NB4 (cell line): ENCODE results near the gene CHI3L2.

Experiments
- DNase-seq: peaks from one replicate; pipeline ENCODE4 v3.0.0; 2010; ENCODE audit warnings: low read depth
- H3K4me3 ChIP-seq: one replicate; pipeline ENCODE4 v1.5.1; 2011; ENCODE audit warnings: mild to moderate bottlenecking, low read depth, low read length, moderate library complexity
- CTCF ChIP-seq: IDR thresholded peaks from one replicate; pipeline ENCODE4 v1.5.1; 2012; ENCODE audit warnings: low read depth, low read length
- MAX ChIP-seq: IDR thresholded peaks from 2 replicates; pipeline ENCODE4 v1.6.1; 2011; ENCODE audit warnings: low read depth, low read length
- MYC ChIP-seq: IDR thresholded peaks from 2 replicates; pipeline ENCODE4 v1.6.1; 2011; ENCODE audit warnings: low read depth, low read length
- POLR2A ChIP-seq: IDR thresholded peaks from 2 replicates; pipeline ENCODE4 v1.6.1; 2011; ENCODE audit warnings: mild to moderate bottlenecking; ENCODE audit not compliant: insufficient read length; ENCODE audit errors: extremely low read depth

The CHI3L2 gene

GRCh38 chr1:111227434-111227833, at the start of gene CHI3L2:
Gene CHI3L2 (plus strand): TSS chr1:111227713. CDS start chr1:111227730, 17 bp downstream.
- no peak for DNase-seq
- TF ChIP-seq MYC, result no peak
- TF ChIP-seq POLR2A, result no peak
- no peak for TF ChIP-seq CTCF
- TF ChIP-seq MAX, result no peak
- H3K4me3 ChIP-seq, result no peak within 1 kb of the TSS

GRCh38 chr1:111179968-111180533, 47.5 kb upstream of the CHI3L2 start:
- no peak for DNase-seq
- TF ChIP-seq MAX (no peak), POLR2A (no peak)
- no peak overlapping the region for H3K4me3 ChIP-seq

- DNase-seq, result no peak
- TF ChIP-seq CTCF (no peak), MAX (no peak), POLR2A (no peak), MYC (no peak)
- H3K4me3 ChIP-seq, result no peak overlapping the region
Observed at GRCh38 chr1:111182052-111182451, 45.5 kb upstream of the CHI3L2 start.

GRCh38 chr1:111183308-111184069, 44.0 kb upstream of the CHI3L2 start:
- no peak overlapping the region for H3K4me3 ChIP-seq
- TF ChIP-seq MAX (no peak), CTCF (no peak), MYC (no peak), POLR2A (no peak)
- DNase-seq, result no peak

- H3K4me3 ChIP-seq, result no peak overlapping the region
- DNase-seq, result no peak
- no peak for TF ChIP-seq POLR2A
- no peak for TF ChIP-seq CTCF
- TF ChIP-seq MAX, result no peak
- no peak for TF ChIP-seq MYC
Observed at GRCh38 chr1:111184663-111185062, 42.9 kb upstream of the CHI3L2 start.

GRCh38 chr1:111190931-111191451, 36.5 kb upstream of the CHI3L2 start:
- no peak overlapping the region for H3K4me3 ChIP-seq
- TF ChIP-seq POLR2A (no peak), MYC (no peak), MAX (no peak), CTCF (no peak)
- DNase-seq, result peak; percentile 76
